COLO829 (cell line): ENCODE data around the gene KIRREL2.
"Not testable (repeated sequence)": the region's sequence is repeated elsewhere in the genome, so short reads cannot be mapped to it uniquely, and the experiment has no call there.

Source experiments
- DNase-seq: peaks from one replicate; pipeline ENCODE4 v3.0.0; 2012; ENCODE audit warnings: low spot score

The KIRREL2 gene

DNA sequence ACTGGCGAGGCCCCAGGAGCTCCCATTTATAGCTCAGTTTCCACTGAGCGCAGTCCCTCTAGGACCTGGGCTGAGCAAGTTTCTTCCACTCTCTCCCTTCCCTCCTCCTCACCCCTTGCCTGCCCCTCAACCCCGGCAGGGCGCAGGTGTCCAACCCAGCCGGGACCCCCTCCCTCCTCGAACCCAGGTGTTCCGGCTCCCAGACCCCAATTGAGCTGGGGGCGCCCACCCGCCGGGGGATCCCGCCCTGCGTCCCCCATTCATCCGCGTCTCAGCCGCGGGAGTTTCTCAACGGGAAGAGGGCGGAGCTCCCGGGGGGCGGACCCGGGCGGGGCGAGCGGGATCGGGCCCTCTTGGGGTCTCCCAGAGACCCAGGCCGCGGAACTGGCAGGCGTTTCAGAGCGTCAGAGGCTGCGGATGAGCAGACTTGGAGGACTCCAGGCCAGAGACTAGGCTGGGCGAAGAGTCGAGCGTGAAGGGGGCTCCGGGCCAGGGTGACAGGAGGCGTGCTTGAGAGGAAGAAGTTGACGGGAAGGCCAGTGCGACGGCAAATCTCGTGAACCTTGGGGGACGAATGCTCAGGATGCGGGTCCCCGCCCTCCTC is at the start of gene KIRREL2:
KIRREL2 (plus strand) TSS at position 366 of the 604 bp plus-strand sequence; CDS start at position 575, 209 bp downstream.
- no peak for DNase-seq

DNA sequence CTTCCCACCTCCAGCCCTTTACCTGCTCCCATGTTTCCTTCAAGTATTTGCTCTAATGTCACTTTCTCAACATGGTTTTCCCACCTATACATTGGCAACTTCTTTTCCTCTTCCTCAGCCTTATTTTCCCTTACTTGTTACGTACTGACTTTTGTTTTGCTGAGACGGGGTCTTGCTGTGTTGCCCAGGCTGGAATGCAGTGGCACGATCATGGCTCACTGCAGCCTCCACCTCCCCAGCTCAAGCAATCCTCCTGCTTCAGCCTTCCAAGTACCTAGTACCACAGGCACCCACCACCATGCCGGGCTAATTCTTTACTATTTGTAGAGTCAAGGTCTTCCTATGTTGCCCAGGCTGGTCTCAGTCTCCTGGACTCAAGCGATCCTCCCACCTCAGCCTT is 49.1 kb upstream of the KIRREL2 start:
- no peak for DNase-seq

DNA sequence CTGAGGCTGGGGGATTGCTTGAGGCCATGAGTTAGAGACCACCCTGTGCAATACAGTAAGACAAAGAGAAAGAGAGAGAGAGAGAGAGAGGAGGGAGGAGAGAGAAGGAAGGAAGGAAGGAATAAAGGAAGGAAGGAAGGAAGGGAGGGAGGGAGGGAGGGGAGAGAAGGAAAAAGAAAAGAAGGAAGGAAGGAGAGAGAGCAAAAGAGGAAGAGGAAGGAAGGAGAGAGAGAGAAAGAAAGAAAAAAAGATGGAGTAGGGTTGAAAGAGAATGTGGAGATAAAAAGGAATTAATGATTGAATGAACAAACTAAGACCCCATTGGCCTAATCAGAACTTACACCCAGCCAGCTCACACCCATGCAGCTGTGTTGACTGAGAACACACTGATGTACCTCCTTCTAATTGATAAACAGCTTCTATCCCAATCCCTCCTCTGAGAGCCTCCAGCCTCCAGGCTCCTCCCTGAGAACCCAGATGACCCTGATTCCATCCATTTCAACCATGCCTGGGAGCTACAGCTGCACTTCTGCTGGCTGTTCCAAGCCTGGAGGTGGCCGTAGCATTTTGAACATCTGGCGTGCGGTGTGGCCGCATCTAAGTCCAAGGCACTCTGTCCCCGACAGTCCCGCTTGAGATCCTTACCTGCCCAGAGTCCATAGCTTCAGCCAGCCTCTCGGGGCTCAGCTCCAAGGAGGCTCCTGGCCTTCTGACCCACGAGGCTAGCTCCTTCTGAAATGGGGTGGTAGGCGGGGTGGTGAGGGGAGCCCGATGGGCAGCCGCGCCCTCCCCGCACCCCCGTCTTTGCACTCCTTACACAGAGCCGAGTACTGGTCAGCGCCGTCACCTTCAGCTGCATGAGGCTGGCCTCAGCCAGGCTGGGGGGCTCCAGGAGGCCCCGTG is 45.1 kb upstream of the KIRREL2 start:
- no peak for DNase-seq

DNA sequence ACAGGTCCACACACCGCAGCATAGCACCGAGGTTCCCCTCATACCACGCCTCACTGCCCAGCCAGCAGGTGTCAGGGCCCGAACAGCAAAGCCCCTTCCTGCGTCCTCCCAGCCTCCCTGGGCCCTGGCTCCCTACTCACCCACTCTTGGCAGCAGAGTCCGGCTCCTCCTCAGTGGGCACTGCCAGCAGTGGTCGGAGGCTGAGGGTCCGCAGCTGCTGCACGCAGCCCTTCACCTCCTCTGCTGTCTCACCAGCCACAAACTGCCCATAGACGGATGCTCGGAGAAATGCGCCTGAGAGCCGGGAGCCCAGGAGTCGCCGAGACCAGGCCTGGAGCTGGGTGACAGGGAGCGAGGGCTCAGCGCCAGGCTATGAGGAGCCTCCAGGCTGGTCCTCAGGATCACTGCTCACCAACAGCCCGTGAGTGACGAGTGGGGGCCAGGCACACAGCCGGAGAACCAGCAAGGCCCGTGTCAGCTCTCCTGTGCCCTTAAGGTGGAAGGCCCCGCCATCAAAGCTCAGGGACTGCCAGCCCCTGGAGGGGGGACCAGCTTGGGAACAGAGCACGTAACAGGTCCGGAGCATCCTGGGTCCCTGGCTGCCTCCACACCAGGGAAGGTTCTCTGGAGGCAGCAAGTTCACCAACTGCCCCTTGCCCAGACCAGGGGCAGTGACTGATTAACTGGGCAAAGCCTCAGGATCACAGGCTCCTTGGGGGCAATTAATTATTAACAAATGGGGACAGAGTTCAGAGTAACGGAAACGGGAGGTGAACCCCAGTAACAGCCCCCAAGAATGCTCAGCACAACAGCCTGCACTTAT is 44.3 kb upstream of the KIRREL2 start, which contains the start of gene PRODH2:
PRODH2 (minus strand) TSS at position 626 of the 823 bp plus-strand sequence; CDS start at position 586, 40 bp downstream.
- DNase-seq, result no peak

DNA sequence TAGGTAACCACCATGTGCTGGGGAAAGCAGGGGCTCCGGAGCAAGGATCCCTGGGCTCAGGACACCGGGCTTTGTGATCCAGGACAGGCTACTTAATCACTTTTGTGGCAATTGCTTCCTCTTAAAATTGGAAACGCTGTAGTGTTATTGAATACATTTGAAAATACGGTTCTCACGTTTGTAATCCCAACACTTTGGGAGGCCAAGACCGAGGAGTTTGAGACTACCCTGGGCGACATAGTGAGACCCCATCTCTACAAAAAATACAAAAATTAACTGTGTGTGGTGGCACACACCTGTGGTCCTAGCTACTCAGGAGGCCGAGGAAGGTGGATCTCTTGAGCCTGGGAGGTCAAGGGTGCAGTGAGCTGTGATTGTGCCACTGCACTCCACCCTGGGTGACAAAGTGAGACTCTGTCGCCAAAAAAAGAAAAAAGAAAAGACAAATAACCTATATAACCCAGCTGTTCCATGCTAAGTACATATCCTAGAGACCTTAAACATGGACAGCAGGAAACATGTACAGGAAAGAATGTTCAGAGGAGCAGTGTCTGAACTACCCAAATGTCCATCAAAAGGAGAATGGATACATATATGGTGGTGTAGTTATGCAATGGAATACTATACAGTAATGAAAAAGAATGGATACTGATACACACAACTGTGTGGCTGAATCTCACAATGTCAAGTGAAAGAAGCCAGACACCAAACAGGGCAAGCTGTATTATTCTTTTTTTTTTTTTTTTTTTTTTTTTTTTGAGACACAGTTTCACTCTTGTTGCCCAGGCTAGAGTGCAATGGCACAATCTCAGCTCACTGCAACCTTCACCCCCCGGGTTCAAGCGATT is 43.4 kb upstream of the KIRREL2 start:
- DNase-seq, result no peak

DNA sequence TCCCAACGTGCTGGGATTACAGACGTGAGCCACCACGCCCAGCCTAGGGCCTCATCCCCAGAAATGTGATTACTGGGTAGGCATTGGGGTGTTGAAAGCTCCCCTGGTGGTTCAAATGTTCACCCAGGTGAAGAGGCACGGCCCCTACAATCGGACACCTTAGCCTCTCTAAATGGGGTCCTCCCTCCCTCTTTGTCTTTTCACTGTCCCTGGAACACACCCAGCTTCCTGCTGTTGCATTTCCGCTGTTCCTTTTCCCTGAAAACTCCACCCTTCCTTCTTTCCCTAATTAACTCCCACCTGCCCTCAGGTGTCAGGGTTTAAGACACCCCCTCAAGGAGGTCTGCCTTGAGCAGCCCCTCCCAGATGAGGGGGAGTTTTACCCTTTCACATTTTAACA is 40.4 kb upstream of the KIRREL2 start:
- DNase-seq, result no peak

DNA sequence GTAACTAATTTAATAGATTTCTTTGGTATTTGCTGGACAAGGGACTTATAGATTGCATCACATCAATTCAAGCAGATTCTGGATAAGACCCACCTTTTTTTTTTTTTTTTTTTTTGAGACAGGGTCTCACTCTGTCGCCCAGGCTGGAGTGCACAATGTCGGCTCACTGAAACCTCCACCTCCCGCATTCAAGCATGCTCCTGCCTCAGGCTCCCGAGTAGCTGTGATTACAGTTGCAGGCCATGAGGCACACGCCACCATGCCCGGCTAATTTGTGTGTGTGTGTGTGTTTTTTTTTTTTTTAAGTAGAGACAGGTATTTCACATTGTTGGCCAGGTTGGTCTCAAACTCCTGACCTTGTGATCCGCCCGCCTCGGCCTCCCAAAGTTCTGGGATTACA is 39.9 kb upstream of the KIRREL2 start:
- no peak for DNase-seq

DNA sequence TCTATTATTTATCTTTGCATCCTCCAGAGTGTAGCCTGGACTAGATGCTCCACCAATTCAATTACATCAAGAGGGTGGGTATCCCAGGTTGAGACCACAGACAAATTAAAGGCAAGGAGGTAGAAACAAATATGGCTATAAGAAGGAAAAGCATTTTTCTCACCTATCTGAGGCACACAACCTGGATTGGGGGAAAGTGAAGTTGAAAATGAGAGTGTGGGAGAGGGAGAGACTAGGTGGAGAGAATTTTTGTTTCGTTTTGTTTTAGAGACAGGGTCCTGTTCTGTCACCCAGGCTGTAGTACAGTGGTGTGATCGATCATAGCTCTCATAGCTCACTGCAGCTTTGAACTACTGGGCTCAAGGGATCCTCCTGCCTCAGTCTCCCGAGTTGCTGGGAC is 38.3 kb upstream of the KIRREL2 start:
- no peak for DNase-seq

DNA sequence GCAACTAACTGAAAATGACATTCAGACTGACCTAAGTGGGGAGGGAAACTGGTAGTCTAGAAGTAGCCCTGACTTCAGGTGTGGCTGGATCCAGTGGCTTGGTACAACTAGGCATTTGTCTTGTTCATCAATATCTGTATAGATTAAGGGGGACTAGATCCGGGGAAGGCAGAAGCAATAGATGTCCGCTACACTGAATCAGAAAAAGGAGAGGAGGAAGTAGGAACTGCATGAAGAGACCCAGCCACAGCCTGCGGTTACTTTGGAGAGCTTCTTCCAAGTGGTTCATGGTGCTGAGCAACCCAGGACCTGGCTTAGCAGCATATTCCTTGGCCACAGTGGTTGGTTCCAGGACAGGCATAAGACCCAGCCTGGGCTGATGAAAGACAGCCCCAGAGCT is 34.1 kb upstream of the KIRREL2 start:
- no peak for DNase-seq

DNA sequence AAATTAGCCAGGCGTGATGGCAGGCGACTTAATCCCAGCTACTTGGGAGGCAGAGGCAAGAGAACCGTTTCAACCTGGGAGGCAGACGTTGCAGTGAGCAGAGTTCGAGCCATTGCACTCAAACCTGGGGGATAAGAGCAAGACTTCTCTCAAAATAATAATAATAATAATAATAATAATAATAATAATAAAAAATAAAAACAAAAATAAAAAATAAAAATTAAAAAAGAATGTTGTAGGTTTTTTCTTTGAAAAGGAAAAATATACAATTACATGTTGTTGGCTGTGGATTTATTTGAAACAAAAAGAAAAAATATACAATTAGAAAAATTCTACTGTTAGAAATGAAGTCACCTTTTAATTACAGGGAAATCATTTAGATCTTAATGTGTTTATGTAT is 32.6 kb upstream of the KIRREL2 start:
- no peak for DNase-seq

DNA sequence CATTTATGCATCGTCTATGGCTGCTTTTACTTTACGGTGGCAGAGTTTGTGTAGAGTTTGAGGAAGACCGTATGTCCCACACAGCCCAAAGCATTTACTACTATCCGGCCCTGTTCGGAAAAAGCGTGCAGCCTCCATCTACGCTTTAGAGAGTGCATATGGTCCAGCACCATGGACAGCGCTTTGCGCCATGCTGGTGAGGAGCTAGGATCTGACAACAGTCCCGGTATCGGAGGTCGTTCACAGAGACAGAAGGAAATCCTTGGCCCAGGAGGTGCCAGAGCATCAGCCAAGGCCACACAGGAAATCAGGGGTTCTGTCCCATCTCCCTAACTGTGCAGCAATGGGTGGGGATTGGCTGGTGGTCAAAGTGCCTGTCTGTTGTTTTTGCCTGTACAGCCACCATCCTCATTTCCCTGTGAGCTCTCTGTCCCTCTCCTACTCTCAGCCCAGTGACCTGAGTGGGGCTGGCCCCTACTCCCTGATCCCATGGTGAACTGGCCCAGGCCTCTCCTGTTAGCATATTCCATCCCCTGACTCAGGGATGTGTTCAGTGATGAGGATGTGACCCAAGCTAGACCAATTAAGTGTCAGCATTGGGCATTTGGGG is 27.9 kb upstream of the KIRREL2 start:
- peak; percentile 64 for DNase-seq

DNA sequence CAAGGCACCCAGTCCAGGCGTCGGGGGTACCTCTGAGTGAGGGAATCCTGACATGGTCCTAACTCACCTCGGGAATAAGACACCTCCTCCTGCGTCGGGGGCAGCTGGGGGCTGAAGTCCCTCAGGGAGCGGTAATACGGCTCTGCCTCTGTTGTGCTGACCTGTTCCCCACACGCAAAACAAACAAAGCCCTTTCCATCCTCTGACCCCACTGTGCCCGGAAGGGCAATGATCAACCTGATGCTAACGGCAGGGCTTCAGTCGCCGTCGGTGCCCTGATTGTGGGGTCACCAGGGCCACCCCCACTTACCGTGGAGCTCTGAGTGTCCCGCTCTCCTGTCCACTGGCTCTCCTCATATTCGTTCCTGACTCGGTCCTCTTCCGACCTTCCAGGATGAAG is 25.7 kb upstream of the KIRREL2 start:
- DNase-seq, result no peak

DNA sequence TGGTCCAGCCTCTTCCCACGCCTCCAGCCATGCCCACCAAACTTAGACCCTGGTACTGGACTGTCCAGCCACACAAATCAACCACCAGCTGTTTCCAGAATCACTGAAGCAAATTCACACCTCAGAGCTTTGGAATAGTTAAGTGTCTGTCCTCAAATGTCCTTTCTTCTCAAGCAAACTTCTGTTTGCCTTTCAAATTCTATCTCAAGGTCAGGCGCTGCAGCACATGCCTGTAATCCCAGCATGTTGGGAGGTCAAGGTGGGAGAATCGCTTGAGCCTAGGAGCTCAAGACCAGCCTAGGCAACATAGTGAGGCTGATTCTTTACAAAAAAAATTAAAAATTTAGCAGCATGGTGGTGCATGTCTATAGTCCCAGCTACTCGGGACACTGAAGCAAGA is 24.7 kb upstream of the KIRREL2 start:
- no peak for DNase-seq

DNA sequence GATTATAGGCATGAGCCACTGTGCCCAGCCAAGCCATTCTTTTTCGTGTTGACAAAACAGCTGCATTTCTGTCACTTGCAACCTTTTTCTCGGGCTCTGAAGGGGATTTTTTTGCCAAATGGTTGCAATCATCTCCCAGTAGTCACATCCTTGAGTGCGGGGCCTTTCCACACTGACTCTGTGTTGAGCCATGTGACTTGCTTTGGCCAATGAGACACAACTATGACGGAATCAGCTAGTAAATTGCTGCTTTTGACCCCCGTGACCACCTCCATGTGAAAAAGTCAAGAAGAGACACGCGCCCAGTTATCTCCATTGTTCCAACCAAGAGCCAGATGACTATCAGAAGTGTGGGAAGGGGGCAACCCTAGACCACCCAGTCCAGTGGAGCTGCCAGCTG is 22.7 kb upstream of the KIRREL2 start:
- DNase-seq, result no peak

DNA sequence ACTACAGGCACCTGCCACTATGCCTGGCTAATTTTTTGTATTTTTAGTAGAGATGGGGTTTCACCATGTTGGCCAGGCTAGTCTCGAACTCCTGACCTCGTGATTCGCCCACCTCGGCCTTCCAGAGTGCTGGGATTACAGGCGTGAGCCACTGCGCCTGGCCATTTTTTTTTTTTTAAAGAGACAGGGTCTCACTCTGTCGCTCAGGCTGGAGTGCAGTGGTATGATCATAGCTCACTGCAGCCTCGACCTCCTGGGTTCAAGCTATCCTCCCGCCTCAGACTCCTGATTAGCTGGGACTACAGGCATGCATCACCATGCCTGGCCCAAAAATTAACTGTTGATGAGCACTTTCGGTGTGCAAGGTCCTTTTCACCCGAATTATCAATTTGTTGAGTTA is 20.6 kb upstream of the KIRREL2 start:
- DNase-seq, result not testable (repeated sequence)

DNA sequence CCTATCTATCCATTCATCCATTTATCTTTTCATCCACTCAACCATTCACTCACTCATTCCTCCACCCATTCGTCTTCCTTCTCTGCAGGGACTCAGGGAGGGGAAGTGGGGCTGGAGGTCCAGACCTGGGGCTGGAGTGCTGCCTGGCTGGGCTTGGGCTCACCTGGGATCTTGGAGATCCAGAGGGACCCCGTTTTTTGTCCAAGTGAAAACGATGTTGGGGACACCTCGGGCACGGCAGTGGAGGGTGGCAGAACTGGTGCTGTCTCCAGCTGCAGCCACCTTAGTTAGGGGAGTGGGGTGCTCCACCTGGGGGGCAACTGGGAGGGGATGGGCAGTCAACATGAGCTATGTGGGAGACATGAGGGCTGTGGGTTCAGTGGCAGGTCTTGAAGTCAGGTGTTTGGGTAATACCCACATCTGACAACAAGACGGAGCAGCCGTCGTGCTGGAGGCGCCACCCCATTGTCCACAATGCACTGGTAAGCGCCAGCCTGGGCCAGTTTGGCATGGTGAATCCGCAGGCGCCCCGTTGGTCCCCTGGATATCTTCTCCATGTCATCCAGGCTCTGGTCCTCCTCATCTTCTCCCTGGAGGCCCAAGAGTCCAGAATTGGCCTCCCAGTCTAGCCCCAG is 14.6 kb upstream of the KIRREL2 start:
- no peak for DNase-seq

DNA sequence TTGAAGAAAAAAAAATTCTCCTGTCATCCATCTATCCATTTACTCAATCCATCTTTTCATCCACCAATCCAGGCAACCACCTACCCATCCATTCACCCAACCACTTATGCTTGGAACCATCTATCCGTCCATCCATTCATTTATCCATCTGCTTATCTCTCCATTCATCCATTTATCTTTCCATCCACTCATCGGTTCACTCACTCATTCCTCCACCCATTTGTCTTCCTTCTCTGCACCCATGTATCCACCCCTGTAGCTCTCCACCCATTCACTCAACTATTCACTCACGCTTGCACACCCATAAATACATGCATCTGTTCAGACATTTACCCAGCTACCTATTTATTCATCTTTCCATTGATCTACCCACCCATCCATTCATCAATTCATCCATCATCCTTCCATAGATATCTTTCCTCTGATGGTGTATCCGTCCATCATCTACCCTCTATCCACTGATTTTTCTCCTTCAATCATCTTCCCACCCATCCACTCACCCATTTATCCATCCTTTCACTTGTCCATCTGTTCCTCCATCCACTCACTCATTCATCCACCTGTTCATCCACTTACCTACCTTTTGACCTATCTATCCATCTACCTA is 13.9 kb upstream of the KIRREL2 start:
- DNase-seq, result no peak

DNA sequence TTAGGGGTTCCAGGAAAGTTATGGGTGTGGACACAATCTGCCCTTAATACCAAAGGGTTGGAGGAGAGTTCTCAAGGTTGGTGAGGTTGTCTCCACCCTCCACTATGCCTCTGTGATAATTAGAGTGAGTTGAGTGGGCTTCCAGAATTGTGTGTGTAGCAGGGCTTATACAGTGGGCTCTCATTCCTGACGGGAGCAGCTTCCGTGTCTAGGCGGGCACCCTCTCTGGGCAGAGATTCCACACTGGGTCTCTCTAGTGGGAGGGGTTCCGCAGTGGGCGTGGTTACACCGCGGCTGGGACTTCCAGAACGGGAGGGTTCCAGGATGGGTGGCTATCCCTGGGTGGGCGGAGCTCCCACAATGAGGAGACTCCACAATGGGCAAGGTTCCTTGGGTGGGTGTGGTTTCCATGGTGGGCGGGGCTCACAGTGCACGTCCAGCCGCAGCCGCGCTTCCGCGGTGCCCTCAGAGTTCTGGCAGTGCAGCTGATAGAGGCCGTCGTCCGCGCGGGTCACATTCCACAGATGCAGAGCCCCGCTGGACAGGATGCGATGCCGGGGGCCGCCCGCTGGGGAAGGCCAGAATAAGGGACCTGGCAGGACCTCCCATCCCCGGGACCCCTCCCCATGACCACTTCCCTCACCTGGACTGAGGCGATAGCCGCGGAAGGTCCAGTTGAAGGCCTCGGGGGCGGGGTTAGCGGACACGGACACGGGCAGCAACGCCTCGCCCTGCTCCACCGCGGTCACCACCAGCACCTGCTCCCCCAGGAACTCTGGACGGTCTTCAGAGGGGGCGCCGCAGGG is 12.8 kb upstream of the KIRREL2 start:
- peak; percentile 74 for DNase-seq

DNA sequence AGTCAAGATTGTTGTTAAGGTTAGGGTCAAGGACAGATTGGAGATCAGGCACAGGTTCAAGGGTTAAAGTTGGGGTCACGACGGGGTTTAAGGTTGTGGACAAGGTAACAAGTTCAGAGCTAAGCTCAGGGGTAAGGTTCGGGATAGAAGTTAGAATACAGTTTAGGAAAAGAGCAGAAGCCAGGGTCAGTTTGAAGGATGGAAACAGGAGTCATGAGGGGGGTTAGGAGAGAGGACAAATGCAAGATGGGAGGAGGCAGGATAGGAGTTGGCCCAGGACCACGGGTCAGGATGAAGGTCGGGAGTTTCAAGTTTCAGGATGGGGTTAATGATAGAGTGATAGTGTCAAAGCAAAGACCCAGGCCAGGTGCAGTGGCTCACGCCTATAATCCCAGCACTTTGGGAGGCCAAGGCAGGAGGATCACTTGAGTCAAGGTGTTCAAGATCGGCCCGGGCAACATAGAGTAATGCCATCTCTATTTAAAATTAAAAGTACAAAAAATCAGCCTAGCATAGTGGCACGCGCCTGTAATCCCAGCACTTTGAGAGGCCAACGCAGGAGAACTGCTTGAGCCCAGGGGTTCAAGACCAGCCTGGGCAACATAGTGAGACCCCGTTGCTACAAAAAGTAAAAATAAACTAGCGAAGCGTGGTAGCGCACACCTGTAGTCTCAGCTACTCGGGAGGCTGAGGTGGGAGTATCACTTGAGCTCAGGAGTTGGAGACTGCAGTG is 12.1 kb upstream of the KIRREL2 start:
- no peak for DNase-seq
